ENCODE results near the gene NLGN3.

Gene NLGN3

DNA sequence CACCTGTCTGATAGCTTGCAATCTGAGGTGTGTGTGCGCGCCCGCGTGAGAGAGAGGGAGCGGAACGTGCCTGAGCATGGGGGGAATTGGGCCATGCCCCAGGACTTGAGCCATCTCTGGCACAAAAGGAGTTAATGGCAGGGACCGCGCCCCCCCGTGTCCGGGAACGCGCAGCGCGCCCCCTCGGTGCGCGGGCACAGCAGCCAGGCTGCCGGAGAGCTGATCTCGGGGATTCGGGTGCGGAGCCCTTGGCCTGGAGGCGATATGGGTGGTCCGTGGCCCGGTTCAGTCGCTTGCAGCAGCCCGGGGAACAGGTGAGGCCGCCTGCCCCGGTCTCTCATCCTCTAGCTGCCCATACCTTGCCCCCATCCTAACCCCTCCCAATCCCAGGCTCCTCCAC, at the start of gene NLGN3:
Gene NLGN3 (plus strand): TSS at position 191 of the 400 bp plus-strand sequence. CDS start 2,909 bp downstream, outside the sequence.
- DNase-seq: no peak

- DNase-seq: no peak
These were observed 49.6 kb upstream of the NLGN3 start for GRCh38 chrX:71095033-71095432.

GRCh38 chrX:71095555-71095980, 49.1 kb upstream of the NLGN3 start, which contains the start of gene FOXO4:
Gene FOXO4 (plus strand): TSS chrX:71095851. CDS start chrX:71096529, 678 bp downstream.
- DNase-seq: peak; percentile 49 to 73

DNA sequence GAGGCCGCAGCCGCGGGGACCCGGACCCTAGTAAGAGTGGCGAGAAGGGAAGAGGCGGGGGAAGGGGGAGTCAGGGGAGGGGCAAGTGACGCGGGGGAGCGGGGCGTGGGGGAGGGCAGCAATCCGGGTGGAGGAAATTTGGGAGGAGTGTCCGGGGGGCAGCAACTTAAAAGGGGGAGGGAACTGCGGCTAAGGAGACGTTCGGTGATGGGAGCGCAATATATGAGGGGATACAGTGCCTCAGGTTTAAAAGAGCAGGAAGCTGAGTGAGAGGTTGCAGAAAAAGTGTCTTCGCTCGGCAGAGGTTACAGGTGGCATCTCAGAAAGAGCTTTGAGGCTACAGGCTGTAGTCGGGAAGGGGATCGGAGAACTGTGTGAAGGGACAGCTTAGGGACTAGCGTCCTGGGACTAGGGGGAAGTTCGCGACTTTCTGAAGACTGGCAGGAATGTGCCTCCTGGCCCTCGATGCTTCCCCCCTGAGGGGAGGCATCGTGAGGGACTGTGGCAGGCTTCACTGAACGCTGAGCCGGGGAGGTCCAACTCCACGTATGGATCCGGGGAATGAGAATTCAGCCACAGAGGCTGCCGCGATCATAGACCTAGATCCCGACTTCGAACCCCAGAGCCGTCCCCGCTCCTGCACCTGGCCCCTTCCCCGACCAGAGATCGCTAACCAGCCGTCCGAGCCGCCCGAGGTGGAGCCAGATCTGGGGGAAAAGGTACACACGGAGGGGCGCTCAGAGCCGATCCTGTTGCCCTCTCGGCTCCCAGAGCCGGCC, 48.5 kb upstream of the NLGN3 start:
- peak in 1 of 2 experiments; percentile 0 for DNase-seq

DNA sequence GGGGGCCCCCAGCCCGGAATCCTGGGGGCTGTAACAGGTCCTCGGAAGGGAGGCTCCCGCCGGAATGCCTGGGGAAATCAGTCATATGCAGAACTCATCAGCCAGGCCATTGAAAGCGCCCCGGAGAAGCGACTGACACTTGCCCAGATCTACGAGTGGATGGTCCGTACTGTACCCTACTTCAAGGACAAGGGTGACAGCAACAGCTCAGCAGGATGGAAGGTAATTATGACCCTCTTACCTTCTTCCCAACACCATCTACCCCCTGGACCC, 47.9 kb upstream of the NLGN3 start:
- DNase-seq: no peak

DNA sequence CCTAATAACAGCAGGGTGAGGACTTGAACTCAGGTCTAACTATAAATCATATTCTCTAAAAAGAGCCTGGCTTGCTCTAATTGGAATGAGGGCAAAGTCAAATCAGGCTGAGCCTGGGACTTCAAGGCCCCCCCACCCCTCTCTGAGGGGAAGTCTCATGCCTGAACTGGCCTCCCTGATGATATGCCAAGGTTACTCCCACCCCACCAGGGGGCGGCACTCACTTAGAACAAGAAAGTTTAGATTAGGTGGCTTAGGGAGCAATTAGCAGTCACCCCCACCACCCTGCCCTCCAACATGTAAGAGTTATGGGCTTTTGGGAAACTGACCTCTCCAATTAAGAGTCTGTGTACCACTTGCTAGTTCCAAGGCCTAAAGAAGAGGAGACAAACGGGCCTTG, 46.3 kb upstream of the NLGN3 start:
- DNase-seq: no peak

- no peak for DNase-seq
These were observed 45.6 kb upstream of the NLGN3 start for GRCh38 chrX:71098951-71099506.

- no peak for DNase-seq
These were observed 44.9 kb upstream of the NLGN3 start for GRCh38 chrX:71099736-71100135.

- no peak for DNase-seq
These were observed 43.8 kb upstream of the NLGN3 start for GRCh38 chrX:71100581-71101505.

DNA sequence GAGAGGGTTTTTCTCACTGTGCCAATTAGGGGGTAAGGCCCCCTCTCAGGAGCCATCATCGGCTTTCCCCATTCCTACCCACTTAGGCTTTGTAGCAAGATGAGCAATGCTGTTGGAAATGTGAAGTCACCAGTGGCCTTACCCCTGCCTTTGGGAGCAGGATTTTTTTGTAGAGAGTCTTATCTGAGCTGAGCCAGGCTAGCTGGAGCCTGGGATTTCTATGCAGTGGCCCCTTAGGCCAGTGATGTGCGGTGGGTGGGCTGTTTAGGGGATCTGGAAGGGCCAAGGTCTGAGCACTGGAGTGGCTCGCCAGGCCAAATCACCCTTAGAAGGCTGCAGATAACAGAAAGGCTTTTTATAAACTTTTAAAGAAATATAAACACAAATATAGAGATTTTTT, 42.3 kb upstream of the NLGN3 start:
- no peak for DNase-seq

GRCh38 chrX:71103110-71103983, 41.3 kb upstream of the NLGN3 start:
- no peak for DNase-seq

DNA sequence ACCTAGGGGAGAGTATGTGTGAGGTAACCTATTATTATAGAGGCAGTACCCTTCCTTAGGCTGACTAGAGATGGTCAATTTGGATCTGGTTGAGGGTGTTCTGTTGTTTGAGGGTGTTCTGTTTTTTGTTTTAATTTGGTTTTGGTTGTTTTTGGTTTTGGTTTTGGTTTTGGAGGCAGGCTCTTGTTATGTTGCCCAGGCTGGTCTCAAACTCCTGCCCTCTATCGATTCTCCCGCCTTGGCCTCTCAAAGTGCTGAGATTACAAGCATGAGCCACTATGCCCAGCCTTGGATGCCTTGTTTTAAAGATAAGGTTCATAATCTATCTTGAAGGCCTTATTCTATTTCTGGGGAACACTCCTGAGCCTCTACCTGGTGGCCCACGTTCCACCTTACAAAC, 39.0 kb upstream of the NLGN3 start:
- DNase-seq: no peak

GRCh38 chrX:71106427-71106826, 38.2 kb upstream of the NLGN3 start, which contains the start of gene CXorf65:
Gene CXorf65 (minus strand): TSS chrX:71106740. CDS start chrX:71106556, 184 bp downstream.
- DNase-seq: no peak

DNA sequence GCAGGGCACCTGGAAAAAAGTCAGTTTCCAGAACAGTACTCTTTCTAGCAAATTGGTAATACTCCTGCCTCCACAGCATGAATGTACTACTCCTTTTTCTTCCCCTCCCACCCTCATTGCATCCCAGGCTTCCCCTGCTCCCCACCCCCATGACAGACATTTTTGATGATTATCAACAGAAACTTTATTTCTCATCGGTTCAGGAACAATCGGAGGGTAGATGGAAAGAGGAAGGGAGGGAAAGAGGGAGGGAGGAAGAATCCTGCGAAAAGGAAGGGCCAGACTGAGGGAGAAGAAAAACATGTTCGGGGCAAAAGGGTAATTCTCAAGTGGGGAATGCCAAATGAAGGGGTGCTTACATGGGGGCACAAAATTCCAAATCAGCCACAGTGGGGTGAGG, 37.4 kb upstream of the NLGN3 start:
- DNase-seq: no peak

GRCh38 chrX:71107762-71108360, 36.8 kb upstream of the NLGN3 start:
- DNase-seq: no peak

GRCh38 chrX:71109051-71109450, 35.6 kb upstream of the NLGN3 start:
- no peak for DNase-seq

DNA sequence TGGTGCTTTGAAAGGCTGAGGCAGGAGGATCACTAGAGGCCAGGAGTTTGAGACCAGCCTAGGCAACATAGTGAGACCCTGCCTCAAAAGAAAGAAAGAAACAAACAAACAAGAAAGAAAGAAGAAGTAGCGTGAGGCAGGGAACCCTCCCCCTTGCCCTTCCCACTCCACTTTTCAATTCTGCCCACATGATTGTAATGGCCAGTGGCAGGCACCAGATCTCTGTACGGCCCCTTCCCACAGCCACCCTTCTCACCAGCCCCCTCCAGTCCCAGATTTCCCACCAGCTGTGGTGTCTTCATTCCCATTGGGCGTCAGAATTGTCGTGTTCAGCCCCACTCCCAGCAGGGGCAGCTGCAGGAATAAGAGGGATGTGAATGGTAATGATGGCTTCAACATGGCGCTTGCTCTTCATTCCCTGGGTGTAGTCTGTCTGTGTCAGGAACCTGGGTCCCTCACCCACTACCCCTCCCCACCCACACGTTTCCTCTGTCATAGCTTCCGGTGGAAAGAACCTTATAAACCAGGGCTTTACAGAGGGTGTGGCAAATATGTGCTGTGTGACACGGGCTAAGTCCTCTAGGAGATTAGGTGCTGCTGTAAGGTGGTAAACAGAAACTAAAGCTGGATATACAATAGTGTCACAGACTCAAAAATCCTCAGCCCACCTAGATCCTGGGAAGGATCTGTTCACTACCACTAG, 33.3 kb upstream of the NLGN3 start, which contains the start of gene IL2RG:
Gene IL2RG (minus strand): TSS at position 437 of the 703 bp plus-strand sequence. CDS start 38 bp downstream, at position 399.
- no peak for DNase-seq

DNA sequence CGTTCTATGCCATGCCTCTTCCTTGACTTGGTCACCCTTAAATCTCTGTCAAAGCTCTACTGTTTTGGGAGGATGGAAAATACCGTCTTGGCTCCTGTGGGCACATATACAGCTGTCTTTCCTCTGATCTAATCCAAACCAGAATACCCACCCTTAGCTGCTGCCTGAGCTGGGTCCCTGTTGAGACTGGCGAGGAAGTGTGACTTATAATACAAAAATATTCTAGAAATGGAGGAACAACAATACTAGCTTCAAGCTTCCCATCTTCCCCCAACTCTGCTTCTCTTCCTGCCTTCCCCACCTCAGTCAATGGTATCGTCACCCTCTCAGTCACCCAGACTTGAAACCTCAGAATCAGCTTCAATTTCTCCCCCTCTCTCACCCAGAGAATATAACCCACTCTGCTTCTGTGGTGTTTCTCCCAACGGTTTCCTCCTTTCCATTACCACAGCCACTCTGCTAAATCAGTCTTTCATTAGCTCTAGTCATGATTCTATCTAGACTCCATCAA, 32.7 kb upstream of the NLGN3 start:
- no peak for DNase-seq

GRCh38 chrX:71117358-71117757, 27.3 kb upstream of the NLGN3 start:
- no peak for DNase-seq

GRCh38 chrX:71118032-71118984, 26.3 kb upstream of the NLGN3 start, which contains the start of gene MED12:
Gene MED12 (plus strand): TSS chrX:71118596. CDS start chrX:71118755, 159 bp downstream.
- DNase-seq: peak; percentile 1 to 3
